SK-N-SH treated with all-trans-retinoic acid at 6 μM for 48 hours (cell line): ENCODE results near the gene TFPI.

ENCODE experiments used
- ATAC-seq: fragments of 200-7000 bp; cut with Tn5 transposase; 3 replicates; pipeline ENCODE4 v1.9.1; 2020; ENCODE audit warnings: mild to moderate bottlenecking, moderate library complexity
- ARNTL ChIP-seq: fragments of 450-650 bp; formaldehyde crosslinking; IDR thresholded peaks from 2 replicates; pipeline ENCODE4 v1.5.0; 2020; ENCODE audit warnings: low read depth, mild to moderate bottlenecking, moderate library complexity, borderline replicate concordance
- BACH2 ChIP-seq: fragments of 250-450 bp; sonication (Bioruptor Pico); IDR thresholded peaks from 2 replicates; pipeline ENCODE4 v1.9.0; 2021; ENCODE audit warnings: mild to moderate bottlenecking, borderline replicate concordance
- CREB5 ChIP-seq: fragments of 250-450 bp; sonication (Bioruptor Pico); IDR thresholded peaks from 2 replicates; pipeline ENCODE4 v1.5.1; 2020; ENCODE audit warnings: low read depth, mild to moderate bottlenecking, moderate library complexity
- CSDC2 ChIP-seq: fragments of 250-450 bp; sonication (Bioruptor Pico); IDR thresholded peaks from 2 replicates; pipeline ENCODE4 v1.5.0; 2020; ENCODE audit warnings: mild to moderate bottlenecking, moderate library complexity
- ESRRG ChIP-seq: fragments of 250-450 bp; sonication (Bioruptor Pico); IDR thresholded peaks from 2 replicates; pipeline ENCODE4 v1.6.1; 2021; ENCODE audit warnings: mild to moderate bottlenecking
- GLIS3 ChIP-seq: fragments of 250-450 bp; sonication (Bioruptor Pico); IDR thresholded peaks from 2 replicates; pipeline ENCODE4 v1.5.0; 2020; ENCODE audit warnings: mild to moderate bottlenecking, moderate library complexity
- ISL1 ChIP-seq: fragments of 250-450 bp; sonication (Bioruptor Pico); IDR thresholded peaks from 2 replicates; pipeline ENCODE4 v2.1.2; 2022; ENCODE audit warnings: mild to moderate bottlenecking, moderate library complexity
- OSR1 ChIP-seq: fragments of 250-450 bp; sonication (Bioruptor Pico); IDR thresholded peaks from 2 replicates; pipeline ENCODE4 v1.8.0; 2022; ENCODE audit warnings: moderate library complexity, mild to moderate bottlenecking, inconsistent platforms
- PATZ1 ChIP-seq: fragments of 250-450 bp; sonication (Bioruptor Pico); IDR thresholded peaks from 2 replicates; pipeline ENCODE4 v1.8.0; 2020; ENCODE audit warnings: mild to moderate bottlenecking, moderate library complexity, borderline replicate concordance
- POU6F1 ChIP-seq: fragments of 250-450 bp; sonication (Bioruptor Pico); IDR thresholded peaks from 2 replicates; pipeline ENCODE4 v1.8.0; 2021; ENCODE audit warnings: low read depth, mild to moderate bottlenecking, moderate library complexity, borderline replicate concordance
- RARB ChIP-seq: fragments of 250-450 bp; sonication (Bioruptor Pico); IDR thresholded peaks from 2 replicates; pipeline ENCODE4 v1.8.0; 2021; ENCODE audit warnings: mild to moderate bottlenecking, moderate library complexity
- SNAI2 ChIP-seq: fragments of 250-450 bp; sonication (Bioruptor Pico); IDR thresholded peaks from 2 replicates; pipeline ENCODE4 v1.5.0; 2020; ENCODE audit warnings: mild to moderate bottlenecking, moderate library complexity
- TCF4 ChIP-seq: fragments of 250-450 bp; sonication (Bioruptor Pico); IDR thresholded peaks from 2 replicates; pipeline ENCODE4 v1.8.0; 2021; ENCODE audit warnings: mild to moderate bottlenecking, moderate library complexity, borderline replicate concordance
- ZC3H10 ChIP-seq: fragments of 250-450 bp; sonication (Bioruptor Pico); IDR thresholded peaks from 2 replicates; pipeline ENCODE4 v1.5.1; 2021; ENCODE audit warnings: mild to moderate bottlenecking, moderate library complexity
- ZFP3 ChIP-seq: fragments of 250-450 bp; sonication (Bioruptor Pico); IDR thresholded peaks from 2 replicates; pipeline ENCODE4 v1.5.0; 2020; ENCODE audit warnings: mild to moderate bottlenecking, moderate library complexity
- ZFP30 ChIP-seq: fragments of 450-650 bp; formaldehyde crosslinking; IDR thresholded peaks from 2 replicates; pipeline ENCODE4 v1.5.0; 2022; ENCODE audit warnings: mild to moderate bottlenecking, moderate library complexity
- ZNF565 ChIP-seq: fragments of 450-650 bp; formaldehyde crosslinking; conservative IDR thresholded peaks from 2 replicates; pipeline ENCODE4 v1.5.0; 2020; ENCODE audit warnings: low read depth, mild to moderate bottlenecking, moderate library complexity
- ZNF70 ChIP-seq: fragments of 450-650 bp; formaldehyde crosslinking; IDR thresholded peaks from 2 replicates; pipeline ENCODE4 v1.5.0; 2020; ENCODE audit warnings: mild to moderate bottlenecking, moderate library complexity
- ZNF8 ChIP-seq: fragments of 450-650 bp; formaldehyde crosslinking; IDR thresholded peaks from 2 replicates; pipeline ENCODE4 v1.5.0; 2020; ENCODE audit warnings: mild to moderate bottlenecking, moderate library complexity
- TF ChIP-seq, protein P1 (sequence below): fragments of 250-450 bp; sonication (Bioruptor Pico); IDR thresholded peaks from 2 replicates; pipeline ENCODE4 v1.5.0; 2020; ENCODE audit warnings: mild to moderate bottlenecking, moderate library complexity
- TF ChIP-seq, protein P2 (sequence below): fragments of 250-450 bp; sonication (Bioruptor Pico); IDR thresholded peaks from 2 replicates; pipeline ENCODE4 v1.5.1; 2021; ENCODE audit warnings: mild to moderate bottlenecking, moderate library complexity

TFPI gene

GRCh38 chr2:187493180-187493579, 61.1 kb downstream of the TFPI start:
- no peak for TF ChIP-seq RARB (CRISPR knock-in tag)
- TF ChIP-seq, protein P1, sequence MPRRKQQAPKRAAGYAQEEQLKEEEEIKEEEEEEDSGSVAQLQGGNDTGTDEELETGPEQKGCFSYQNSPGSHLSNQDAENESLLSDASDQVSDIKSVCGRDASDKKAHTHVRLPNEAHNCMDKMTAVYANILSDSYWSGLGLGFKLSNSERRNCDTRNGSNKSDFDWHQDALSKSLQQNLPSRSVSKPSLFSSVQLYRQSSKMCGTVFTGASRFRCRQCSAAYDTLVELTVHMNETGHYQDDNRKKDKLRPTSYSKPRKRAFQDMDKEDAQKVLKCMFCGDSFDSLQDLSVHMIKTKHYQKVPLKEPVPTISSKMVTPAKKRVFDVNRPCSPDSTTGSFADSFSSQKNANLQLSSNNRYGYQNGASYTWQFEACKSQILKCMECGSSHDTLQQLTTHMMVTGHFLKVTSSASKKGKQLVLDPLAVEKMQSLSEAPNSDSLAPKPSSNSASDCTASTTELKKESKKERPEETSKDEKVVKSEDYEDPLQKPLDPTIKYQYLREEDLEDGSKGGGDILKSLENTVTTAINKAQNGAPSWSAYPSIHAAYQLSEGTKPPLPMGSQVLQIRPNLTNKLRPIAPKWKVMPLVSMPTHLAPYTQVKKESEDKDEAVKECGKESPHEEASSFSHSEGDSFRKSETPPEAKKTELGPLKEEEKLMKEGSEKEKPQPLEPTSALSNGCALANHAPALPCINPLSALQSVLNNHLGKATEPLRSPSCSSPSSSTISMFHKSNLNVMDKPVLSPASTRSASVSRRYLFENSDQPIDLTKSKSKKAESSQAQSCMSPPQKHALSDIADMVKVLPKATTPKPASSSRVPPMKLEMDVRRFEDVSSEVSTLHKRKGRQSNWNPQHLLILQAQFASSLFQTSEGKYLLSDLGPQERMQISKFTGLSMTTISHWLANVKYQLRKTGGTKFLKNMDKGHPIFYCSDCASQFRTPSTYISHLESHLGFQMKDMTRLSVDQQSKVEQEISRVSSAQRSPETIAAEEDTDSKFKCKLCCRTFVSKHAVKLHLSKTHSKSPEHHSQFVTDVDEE (CRISPR knock-in tag), result no peak
- no peak for TF ChIP-seq ESRRG (CRISPR knock-in tag)
- no peak for TF ChIP-seq CSDC2 (CRISPR knock-in tag)
- TF ChIP-seq ZC3H10 (CRISPR knock-in tag), result no peak
- TF ChIP-seq SNAI2 (CRISPR knock-in tag), result no peak
- TF ChIP-seq ZFP3, result no peak
- TF ChIP-seq POU6F1, result no peak
- TF ChIP-seq PATZ1, result no peak
- TF ChIP-seq GLIS3 (CRISPR knock-in tag), result no peak
- TF ChIP-seq ZNF8 (CRISPR knock-in tag), result no peak
- no peak for TF ChIP-seq ISL1 (CRISPR knock-in tag)
- no peak for TF ChIP-seq TCF4 (CRISPR knock-in tag)
- no peak for TF ChIP-seq ZFP30 (CRISPR knock-in tag)
- no peak for TF ChIP-seq ZNF565 (CRISPR knock-in tag)
- TF ChIP-seq BACH2 (CRISPR knock-in tag), result no peak
- ATAC-seq, result no peak

DNA sequence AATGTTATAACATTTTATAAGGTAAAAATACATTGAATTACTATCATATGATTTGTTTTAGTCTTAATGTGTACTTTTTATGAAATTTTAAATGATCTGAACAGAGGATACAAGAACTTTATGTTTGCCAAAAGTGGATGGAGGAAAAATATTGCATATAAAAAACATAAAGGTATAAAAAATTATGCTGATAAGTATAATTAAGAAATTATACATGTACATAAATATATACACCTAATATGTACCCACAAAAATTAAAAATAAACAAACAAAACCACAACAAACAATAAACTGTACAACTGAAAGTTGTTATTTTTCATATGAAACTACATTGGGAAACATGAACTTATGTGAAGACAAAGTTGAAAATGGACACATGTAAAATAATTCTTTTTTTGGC, 68.0 kb downstream of the TFPI start:
- ATAC-seq, result no peak
- no peak for TF ChIP-seq ZFP30 (CRISPR knock-in tag)
- no peak for TF ChIP-seq POU6F1
- TF ChIP-seq ESRRG (CRISPR knock-in tag), result no peak
- no peak for TF ChIP-seq TCF4 (CRISPR knock-in tag)
- no peak for TF ChIP-seq SNAI2 (CRISPR knock-in tag)
- no peak for TF ChIP-seq CREB5
- TF ChIP-seq ZC3H10 (CRISPR knock-in tag), result no peak
- no peak for TF ChIP-seq GLIS3 (CRISPR knock-in tag)
- no peak for TF ChIP-seq ZFP3
- TF ChIP-seq RARB (CRISPR knock-in tag), result no peak
- no peak for TF ChIP-seq OSR1
- TF ChIP-seq PATZ1, result no peak
- TF ChIP-seq, protein P2, sequence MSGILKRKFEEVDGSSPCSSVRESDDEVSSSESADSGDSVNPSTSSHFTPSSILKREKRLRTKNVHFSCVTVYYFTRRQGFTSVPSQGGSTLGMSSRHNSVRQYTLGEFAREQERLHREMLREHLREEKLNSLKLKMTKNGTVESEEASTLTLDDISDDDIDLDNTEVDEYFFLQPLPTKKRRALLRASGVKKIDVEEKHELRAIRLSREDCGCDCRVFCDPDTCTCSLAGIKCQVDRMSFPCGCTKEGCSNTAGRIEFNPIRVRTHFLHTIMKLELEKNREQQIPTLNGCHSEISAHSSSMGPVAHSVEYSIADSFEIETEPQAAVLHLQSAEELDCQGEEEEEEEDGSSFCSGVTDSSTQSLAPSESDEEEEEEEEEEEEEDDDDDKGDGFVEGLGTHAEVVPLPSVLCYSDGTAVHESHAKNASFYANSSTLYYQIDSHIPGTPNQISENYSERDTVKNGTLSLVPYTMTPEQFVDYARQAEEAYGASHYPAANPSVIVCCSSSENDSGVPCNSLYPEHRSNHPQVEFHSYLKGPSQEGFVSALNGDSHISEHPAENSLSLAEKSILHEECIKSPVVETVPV (CRISPR knock-in tag), result no peak
- no peak for TF ChIP-seq CSDC2 (CRISPR knock-in tag)
- TF ChIP-seq BACH2 (CRISPR knock-in tag), result no peak
- TF ChIP-seq, protein P1 (CRISPR knock-in tag), result no peak
- TF ChIP-seq ARNTL (CRISPR knock-in tag), result no peak
- TF ChIP-seq ZNF70, result no peak
- no peak for TF ChIP-seq ISL1 (CRISPR knock-in tag)
- no peak for TF ChIP-seq ZNF565 (CRISPR knock-in tag)
